GM18505 (cell line): ENCODE results near the gene ADCY7.

Source experiments
- ATAC-seq: cut with Tn5 transposase; IDR thresholded peaks from one replicate; pipeline ENCODE4 v1.9.1; 2021; ENCODE audit not compliant: unreplicated experiment
- POLR2A ChIP-seq: IDR thresholded peaks from 4 replicates; pipeline ENCODE4 v1.6.1; 2011; ENCODE audit warnings: borderline replicate concordance; ENCODE audit not compliant: insufficient read depth, insufficient read length; ENCODE audit errors: extremely low read depth

The ADCY7 gene

DNA sequence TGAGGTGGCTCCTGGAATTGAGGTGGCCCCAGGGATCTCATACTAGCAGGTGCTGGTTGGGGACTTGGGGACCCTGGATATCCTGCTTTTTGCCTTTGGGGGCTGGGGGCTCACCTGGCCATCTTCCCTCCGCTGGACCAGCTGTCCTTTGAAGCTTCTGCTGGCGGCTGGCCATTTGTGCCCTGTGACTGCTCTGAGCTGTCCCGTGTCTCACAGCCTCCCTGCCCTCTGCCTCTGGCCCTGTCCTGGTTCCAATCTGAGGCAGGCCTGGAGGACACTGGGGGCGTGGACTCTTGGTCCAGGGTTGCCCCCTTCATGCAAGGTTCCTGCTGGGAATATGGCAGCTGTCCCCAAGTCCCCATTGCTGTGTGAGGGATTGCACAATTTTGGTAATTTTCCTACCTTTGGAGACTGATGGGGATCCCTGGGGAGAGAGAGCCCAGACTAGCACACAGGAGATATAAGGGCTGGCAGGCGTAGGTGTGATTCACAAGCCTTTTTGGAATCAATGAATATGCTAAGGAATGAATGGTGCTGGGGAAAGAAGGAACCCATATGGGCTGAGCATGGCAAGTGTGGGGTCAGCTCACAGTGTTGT is 19.2 kb downstream of the ADCY7 start:
- TF ChIP-seq POLR2A = no peak
- no peak for ATAC-seq

DNA sequence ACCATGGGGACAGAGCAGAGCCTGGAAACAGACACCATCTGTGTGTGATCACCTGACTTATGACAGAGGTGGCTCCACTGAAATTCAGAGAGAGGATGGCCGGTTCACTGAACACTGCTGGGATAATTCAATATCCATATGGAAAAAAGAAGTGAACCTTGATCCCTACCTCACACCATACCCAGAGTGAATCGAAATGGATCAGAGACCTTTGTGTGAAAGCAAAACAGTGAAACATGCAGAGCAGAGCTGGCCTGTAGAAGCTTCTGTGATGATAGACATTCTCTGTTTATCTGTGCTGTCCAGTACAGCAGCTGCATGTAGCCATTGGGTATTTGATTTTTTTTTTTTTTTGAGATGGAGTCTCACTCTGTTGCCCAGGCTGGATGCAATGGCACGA is 20.3 kb downstream of the ADCY7 start:
- ATAC-seq = no peak
- TF ChIP-seq POLR2A = no peak

DNA sequence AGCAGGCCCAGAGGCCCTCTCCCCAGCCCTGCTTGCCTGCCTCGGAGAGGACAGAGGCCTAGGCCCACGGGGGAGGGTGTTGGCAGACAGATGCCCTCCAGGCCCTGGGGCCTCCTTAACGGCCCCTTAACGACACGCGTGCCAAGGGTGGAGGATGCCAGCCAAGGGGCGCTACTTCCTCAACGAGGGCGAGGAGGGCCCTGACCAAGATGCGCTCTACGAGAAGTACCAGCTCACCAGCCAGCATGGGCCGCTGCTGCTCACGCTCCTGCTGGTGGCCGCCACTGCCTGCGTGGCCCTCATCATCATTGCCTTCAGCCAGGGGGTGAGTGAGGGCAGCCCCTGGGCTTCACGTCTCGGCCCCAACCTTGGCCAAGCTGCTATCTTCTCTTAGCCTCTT is 21.7 kb downstream of the ADCY7 start:
- no peak for TF ChIP-seq POLR2A
- no peak for ATAC-seq

DNA sequence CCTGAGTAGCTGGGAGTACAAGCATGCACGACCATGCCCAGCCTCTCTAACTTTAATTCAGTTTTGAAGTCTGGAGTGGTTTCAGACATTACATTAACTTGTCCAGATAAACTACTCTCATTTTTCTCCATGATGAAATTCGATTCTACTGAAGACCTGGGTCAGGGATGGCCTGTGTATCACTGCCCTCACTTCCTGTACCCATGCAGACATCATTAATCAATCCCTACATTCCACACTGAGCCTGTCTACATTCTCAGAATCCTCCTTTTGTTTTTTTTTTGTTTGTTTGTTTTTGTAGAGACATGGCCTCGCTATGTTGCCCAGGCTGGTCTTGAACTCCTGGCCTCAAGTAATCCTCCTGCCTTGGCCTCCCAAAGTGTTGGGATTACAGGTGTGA is 22.6 kb downstream of the ADCY7 start:
- no peak for ATAC-seq
- no peak for TF ChIP-seq POLR2A

DNA sequence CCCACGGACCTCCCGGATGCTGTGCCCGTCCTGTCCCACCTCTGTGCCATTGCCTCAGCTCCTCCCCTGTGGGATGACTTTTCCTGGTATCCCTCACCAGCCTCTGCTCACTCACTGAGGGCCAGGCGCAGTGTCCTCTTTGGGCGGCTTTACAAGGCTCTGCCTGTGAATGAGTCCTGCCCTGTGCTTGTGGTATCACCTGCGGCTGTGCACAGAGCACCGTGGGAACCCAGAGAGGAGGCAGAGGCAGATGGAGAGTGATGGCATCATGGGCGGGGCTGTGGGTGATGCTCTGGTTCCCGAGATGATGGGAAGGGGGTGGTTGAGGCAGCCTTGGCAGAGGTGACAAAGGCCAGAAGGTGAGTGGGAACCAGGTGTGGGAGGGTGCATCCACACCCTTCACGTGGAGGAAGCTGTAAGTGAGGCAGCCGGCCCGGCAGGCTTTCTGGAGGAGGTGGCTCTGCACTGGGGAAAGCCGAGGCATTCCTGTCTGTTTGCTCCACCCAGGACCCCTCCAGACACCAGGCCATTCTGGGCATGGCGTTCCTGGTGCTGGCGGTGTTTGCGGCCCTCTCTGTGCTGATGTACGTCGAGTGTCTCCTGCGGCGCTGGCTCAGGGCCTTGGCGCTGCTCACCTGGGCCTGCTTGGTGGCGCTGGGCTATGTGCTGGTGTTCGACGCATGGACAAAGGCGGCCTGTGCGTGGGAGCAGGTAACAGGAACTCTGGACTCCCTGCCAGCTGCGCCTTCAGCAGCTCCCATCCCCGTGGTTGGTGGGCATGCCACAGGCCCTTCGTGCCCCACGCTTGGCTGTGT is 23.8 kb downstream of the ADCY7 start:
- TF ChIP-seq POLR2A = no peak
- ATAC-seq = no peak

DNA sequence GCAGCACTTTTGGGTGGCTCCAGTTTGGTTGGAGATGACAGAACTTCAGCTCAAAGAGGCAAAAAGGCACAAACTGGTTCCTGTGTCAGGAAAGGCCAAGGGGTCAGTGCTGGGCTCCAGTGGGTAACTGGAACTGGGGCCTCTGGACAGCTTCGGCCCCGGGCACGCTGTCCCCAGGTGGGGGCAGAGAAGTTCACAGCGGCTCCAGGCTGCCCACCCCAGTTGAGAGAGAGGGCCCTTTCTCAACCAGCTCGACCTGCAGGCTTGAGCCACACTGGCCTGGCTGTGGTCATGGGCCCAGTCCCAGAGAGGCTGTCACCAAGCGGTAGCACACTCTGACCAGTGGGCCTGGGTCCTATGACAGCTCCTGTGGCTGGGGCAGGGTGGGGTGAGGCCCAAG is 24.5 kb downstream of the ADCY7 start:
- ATAC-seq = no peak
- no peak for TF ChIP-seq POLR2A

DNA sequence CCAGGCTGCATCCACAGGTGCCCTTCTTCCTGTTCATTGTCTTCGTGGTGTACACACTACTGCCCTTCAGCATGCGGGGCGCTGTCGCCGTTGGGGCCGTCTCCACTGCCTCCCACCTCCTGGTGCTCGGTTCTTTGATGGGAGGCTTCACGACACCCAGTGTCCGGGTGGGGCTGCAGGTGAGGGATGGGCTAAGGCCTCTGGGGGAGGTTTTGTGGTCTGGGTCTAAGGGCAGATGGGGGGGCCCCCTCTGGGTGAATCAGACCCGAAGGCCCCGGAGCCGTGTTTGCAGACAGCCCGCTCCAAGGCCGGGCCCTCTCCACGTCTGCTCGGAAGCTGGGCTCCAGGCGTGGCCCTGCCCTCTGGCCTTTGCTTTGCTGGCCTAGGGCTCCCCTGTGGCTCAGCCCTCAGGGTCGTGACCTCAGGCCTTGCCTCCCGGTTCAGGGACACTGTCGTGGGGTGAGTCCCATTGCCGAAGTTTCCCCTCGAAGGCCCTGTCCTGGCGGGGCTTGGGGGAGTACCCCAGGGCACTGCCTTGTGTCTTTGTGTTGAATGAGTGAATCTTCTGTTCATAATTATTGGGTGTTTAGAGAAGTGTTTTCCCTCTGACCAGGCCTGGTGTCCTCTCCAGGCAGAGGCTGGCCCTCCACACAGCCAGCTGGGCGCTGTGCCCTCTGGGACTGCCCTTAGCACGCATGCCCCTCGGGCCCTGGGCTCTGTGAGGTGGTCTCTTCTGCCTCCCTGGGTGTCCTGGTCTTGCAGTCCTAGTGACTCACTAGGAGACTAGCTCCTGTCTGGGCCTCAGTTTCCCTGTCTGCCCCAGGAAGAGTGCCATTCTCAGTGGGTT is 25.6 kb downstream of the ADCY7 start:
- no peak for ATAC-seq
- no peak for TF ChIP-seq POLR2A

DNA sequence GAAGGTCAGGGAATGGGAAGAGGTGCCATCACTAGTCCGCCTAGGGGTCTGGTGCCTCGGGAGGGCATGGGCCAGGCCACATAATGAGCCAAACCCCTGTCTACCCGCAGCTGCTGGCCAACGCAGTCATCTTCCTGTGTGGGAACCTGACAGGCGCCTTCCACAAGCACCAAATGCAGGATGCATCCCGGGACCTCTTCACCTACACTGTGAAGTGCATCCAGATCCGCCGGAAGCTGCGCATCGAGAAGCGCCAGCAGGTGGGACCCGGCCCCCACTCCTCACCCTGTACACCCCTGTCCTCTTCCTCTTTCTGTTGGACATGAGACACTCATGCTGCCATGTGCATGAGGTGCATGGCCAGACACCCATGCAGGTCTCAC is 26.2 kb downstream of the ADCY7 start:
- no peak for TF ChIP-seq POLR2A
- no peak for ATAC-seq

DNA sequence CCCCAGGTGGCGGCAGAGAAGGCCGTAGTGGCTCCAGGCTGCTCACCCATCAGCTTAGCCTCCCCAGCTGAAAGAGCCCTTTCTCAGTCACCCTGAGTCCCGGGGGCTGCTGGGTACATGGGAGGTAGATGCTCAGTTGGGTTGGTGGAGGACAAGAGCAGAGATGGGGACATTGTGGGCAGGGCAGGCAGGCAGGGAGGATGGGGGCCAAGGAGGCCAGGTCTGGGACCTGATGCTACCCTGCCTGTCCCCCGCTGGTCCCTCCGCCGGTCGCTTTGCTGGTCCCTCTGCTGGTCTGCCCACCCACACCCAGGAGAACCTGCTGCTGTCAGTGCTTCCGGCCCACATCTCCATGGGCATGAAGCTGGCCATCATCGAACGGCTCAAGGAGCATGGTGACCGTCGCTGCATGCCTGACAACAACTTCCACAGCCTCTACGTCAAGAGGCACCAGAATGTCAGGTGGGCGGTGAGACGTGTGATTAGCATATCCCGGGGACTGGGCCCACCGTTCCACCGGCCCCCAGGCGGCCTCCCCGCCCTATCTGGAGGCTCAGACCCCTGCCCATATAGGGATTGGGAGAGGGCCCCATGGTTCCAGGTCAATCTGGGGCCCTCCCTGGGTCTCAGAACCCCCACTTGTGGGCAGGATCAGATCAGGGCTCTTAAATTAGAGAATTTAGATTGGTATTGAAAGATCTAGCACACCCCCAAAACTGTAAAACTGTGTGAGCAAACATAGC is 26.9 kb downstream of the ADCY7 start:
- ATAC-seq = no peak
- no peak for TF ChIP-seq POLR2A

DNA sequence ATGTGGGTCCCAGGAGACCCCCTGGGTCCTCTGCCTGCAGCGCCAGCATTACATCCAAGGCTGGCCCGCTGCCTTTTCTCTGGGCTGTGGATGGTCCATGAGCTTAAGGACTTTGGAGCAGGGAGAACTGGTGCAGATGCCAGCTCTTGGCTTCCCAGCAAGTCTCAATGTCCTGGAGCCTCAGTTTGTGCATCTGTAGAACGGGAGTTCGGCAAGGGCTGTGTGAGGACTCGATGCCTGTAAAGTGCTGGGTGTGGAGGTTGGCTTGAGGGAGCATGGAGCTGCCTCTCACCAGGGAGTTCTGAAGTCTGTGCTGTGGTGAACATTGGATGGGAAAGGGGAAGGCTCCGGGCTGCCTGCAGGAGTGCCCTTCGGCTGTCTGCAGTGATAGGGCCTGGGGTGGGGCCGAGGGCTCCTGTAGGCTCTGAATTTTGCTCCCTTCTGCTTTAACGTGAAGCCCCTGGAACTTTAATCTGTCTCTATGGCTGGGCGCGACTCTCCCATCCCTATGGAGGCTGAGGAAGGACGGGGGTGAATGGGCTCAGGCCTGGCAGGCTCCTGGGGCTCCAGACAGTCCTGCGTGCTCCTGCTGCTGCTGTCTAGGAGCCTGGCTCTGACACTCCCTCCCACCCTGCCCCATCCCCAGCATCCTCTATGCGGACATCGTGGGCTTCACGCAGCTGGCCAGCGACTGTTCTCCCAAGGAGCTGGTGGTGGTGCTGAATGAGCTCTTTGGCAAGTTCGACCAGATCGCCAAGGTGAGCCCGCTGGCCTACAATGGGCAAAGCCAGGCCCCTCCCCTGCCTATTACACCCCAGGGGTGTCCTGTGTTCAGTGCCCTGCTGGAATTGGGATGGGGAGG is 27.9 kb downstream of the ADCY7 start:
- ATAC-seq = no peak
- no peak for TF ChIP-seq POLR2A

DNA sequence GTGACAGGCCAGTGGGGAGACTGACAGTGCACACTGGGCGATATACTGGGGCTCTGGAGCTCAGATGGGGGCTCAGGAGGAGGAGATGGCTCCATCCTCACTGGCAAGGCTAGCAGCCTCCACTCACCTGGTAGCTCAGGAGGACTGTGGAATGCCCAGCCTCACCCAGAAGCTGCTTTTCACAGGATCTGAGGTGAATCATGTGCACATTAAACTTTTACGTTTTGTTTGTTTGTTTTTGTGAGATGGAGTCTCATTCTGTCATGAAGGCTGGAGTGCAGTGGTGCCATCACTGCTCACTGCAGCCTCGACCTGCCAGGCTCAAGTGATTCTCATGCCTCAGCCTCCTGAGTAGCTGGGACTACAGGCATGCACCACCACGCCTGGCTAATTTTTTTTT is 28.6 kb downstream of the ADCY7 start:
- ATAC-seq = no peak

DNA sequence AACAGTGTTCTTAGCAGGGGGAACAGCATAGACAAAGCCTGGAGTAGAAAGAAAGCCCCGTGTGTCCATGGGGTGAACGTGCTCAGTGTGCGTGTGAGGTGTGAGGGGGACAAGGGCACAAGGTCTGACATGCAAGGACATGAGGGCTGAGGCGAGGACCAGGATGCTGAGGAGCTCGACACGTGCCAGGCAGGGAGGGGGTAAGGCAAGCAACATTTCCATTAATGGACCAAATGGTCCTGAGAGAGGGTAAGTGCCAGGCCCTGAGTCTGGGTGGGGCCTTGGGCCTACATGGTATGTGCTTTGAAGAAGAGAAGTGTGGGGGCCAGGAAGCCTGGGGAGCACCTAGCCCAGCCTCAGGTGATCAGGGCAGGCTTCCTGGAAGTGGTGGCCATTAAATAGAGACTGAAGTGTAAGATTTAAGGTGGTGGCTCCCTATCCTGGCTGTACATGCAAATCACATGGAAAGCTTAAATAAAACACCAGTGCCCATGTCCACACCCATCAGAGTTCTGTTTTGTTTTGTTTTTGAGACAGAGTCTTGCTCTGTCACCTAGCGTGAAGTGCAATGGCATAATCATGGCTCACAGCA is 29.3 kb downstream of the ADCY7 start:
- TF ChIP-seq POLR2A = no peak
- no peak for ATAC-seq

More for the DNA sequence above, 28.6 kb downstream of the ADCY7 start:
- no peak for TF ChIP-seq POLR2A
